Camera-type eye (tissue), 1 donor: ENCODE results near the gene SEMA4F. TPM values are rescaled to one million over a fixed set of nuclear protein-coding genes. Genes with fewer than 3 reads are reported as not detected.

Source experiments
- total RNA-seq: library from RNA; depleted of rRNA; stranded (reverse); fragments of >200 nt; gene quantifications from one replicate; pipeline ENCODE4 v1.2.3, GENCODE V29; 2014

The SEMA4F gene, protein sequence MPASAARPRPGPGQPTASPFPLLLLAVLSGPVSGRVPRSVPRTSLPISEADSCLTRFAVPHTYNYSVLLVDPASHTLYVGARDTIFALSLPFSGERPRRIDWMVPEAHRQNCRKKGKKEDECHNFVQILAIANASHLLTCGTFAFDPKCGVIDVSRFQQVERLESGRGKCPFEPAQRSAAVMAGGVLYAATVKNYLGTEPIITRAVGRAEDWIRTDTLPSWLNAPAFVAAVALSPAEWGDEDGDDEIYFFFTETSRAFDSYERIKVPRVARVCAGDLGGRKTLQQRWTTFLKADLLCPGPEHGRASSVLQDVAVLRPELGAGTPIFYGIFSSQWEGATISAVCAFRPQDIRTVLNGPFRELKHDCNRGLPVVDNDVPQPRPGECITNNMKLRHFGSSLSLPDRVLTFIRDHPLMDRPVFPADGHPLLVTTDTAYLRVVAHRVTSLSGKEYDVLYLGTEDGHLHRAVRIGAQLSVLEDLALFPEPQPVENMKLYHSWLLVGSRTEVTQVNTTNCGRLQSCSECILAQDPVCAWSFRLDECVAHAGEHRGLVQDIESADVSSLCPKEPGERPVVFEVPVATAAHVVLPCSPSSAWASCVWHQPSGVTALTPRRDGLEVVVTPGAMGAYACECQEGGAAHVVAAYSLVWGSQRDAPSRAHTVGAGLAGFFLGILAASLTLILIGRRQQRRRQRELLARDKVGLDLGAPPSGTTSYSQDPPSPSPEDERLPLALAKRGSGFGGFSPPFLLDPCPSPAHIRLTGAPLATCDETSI
- total RNA-seq, result 10.3 TPM

DNA sequence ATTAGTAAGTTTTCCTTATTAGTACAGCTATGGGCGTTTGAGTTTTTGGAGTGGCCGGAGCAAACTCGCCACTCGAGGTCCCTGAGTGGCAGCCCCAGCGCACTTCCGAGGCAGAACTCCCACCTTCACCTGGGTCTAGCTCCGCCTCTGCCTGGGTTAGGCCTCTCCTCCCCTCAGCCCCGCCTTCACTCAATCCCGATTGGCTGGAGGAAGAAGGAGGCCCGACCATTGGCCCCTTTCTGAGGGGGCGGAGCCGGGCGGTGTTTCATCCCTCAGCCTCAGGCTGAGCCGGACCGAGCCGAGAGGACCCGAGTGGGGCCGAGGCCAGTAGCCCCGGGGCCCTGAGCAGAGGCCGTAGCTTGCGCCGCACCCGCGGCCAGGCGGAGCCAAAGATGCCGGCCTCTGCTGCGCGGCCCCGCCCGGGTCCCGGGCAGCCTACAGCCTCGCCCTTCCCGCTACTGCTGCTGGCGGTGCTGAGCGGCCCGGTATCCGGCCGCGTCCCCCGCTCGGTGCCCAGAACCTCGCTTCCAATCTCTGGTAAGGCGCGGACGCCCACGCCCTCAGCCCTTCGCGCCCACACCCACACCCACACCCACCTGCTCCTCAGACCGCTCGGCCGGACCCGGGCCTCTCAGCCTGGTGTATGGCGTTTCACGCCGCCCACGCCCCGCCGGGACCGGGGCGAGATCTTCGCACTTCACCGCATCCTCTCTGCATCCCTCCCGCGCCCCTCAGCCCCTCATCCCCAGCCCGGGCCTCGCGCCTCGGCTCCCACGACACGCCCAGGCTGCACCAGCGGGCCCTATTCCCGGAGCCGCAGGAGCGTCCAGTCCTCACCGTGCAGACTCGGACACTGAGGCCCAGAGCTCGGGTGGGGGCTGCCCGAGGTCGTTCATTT is at the start of gene SEMA4F:
TSS of gene SEMA4F (plus strand) at position 263 of the 898 bp plus-strand sequence. CDS start at position 393, 130 bp downstream.

DNA sequence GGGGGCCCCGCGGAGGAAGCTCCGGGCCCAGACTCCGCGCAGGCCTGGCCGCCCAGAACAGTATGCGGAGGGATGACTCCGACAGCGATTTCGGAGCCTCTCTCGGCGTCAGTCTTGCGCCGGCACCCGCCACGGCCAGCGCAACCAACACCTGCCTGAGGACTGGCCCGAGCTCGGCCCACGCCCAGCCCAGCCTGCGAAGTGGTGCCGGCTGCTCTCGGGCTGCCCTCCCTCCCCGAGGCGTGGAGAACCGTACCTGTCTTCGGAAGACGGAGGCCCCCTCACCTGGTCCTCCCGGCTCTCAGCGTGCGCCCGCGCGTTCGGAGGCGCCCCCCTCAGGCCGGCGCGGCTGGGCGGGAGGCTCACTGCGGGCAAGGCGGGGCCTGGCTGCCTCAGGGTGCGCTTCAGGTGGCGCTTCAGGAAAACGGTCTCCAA is 6.0 kb upstream of the SEMA4F start, which contains the start of gene M1AP:
TSS of gene M1AP (minus strand) at position 322 of the 435 bp plus-strand sequence. CDS start 8,055 bp downstream, outside the sequence.

Other genes starting within 250 kb of the SEMA4F start
- 3.1 TPM for gene C2orf81, start 232.6 kb upstream of the SEMA4F start, total RNA-seq
- 36.8 TPM for gene WDR54, start 232.5 kb upstream of the SEMA4F start, total RNA-seq
- 28.9 TPM for gene RTKN, start 212.3 kb upstream of the SEMA4F start, total RNA-seq
- 83.5 TPM for gene INO80B, start 199.2 kb upstream of the SEMA4F start, total RNA-seq
- gene WBP1, start 195.8 kb upstream of the SEMA4F start, total RNA-seq, result 55.6 TPM
- 42.8 TPM for gene MOGS, start 188.9 kb upstream of the SEMA4F start, total RNA-seq
- gene MRPL53, start 181.6 kb upstream of the SEMA4F start, total RNA-seq, result 17.5 TPM
- gene CCDC142, start 171.2 kb upstream of the SEMA4F start, total RNA-seq, result 36.7 TPM
- 26.7 TPM for gene TTC31, start 171.2 kb upstream of the SEMA4F start, total RNA-seq
- not detected for gene LBX2, start 154.6 kb upstream of the SEMA4F start, total RNA-seq
- 13.6 TPM for gene PCGF1, start 146.6 kb upstream of the SEMA4F start, total RNA-seq
- 0.93 TPM for gene TLX2, start 139.8 kb upstream of the SEMA4F start, total RNA-seq
- 0.55 TPM for gene DQX1, start 128.0 kb upstream of the SEMA4F start, total RNA-seq
- gene AUP1, start 124.5 kb upstream of the SEMA4F start, total RNA-seq, result 75.9 TPM
- 30.6 TPM for gene HTRA2, start 124.3 kb upstream of the SEMA4F start, total RNA-seq
- gene LOXL3, start 100.3 kb upstream of the SEMA4F start, total RNA-seq, result 22.8 TPM
- gene DOK1, start 99.5 kb upstream of the SEMA4F start, total RNA-seq, result 10.0 TPM
- 0.44 TPM for gene M1AP, start 5.9 kb upstream of the SEMA4F start, total RNA-seq
- 37.9 TPM for gene HK2, start 179.9 kb downstream of the SEMA4F start, total RNA-seq